Heart left ventricle (tissue), 13 donors: Measurements from ENCODE around the gene AAMP.

Experiments
- CTCF ChIP-seq, 12 donors: fragments of 200-600 bp; sonication (generic) in 4 of 12; IDR thresholded peaks; one replicate each; pipeline versions ENCODE4 v1.5.0 to v1.8.0; 2018 to 2022; ENCODE audit warnings: antibody characterized with exemption in 12 of 12, mild to moderate bottlenecking in 5 of 12
- POLR2A ChIP-seq, 2 donors: fragments of 450-650 bp; IDR thresholded peaks; one replicate each; pipeline ENCODE4 v1.6.1; 2017; ENCODE audit warnings: antibody characterized with exemption in 2 of 2, mild to moderate bottlenecking in 2 of 2, moderate library complexity in 2 of 2
- donor health status: ischemic (EF 13 %, LVEDD 7.1; RV severe dilation, severe dysfunction).
- donor health status: DM: no; HTN: yes; CAD: no.
- donor health status: DM: no; HTN: no; CAD: no.
- donor health status: ischemic (EF 25% LVEDD 6.9; RV normal size, moderate dysfunction).
- donor health status: ischemic (EF 25% LVEDD 5.7; RV mildly dilated, moderate dysfunction).
- donor health status: ischemic (EF 35%, LVEDD 5.7; RV mildly dilated, moderate dysfunction).
- donor health status: nonischemic (EF 11% LVEDD 7.7; RV severe dilation, severe dysfunction).
- donor health status: DM: yes; HTN: yes; CAD: no.
- donor health status: PGD.
- donor health status: ischemic (EF 29% LVEDD 5.4; RV normal size, mild dysfunction).
- donor health status: nonischemic (EF 23%, LVEDD 6.1; RV moderate dilation, normal function).

DNA sequence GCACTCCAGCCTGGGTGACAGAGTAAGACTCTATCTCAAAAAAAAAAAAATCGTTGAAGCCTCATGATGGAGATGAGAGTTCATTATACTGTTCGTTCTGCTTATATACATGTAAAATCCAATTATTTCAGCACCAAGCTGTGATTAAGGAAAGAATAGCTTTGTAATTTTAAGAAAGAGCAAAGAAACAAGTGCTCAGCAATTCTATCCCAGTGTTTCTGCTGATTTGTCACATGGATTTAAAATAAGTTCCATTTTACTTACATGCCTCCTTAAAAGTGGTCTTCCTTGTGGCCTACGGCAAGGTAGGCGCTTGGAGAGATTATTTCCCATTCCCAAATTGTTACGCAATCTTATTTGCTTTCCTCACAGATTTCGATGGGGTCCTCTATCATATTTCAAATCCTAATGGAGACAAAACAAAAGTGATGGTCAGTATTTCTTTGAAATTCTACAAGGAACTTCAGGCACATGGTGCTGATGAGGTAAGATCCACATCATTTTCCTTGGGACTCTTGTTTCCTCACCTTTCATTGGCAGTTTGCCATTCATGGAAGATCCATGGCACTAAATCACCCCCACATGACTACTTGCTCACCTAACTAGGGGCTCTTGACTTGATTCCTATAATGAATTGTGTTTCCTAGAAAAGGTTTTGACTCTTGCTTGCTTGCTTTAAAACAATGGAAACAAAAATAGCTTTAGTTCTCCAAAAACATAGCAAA is 41.4 kb downstream of the AAMP start:
- TF ChIP-seq CTCF (IDR thresholded peaks at IDR 0.05) = no peak
- no peak for TF ChIP-seq POLR2A (IDR thresholded peaks at IDR 0.05)
